LNCaP clone FGC (cell line): ENCODE results near the gene GPC5.

ENCODE experiments used
- DNase-seq: peaks from one replicate; pipeline ENCODE4 v3.0.0-alpha.2; 2011; ENCODE audit warnings: low read depth
- H3K4me3 ChIP-seq: 2 replicates; pipeline ENCODE4 v1.5.1; 2011; ENCODE audit warnings: mild to moderate bottlenecking, low read depth, low read length, control low read depth
- CTCF ChIP-seq: IDR thresholded peaks from 2 replicates; pipeline ENCODE4 v1.5.1; 2012; ENCODE audit warnings: mild to moderate bottlenecking; ENCODE audit not compliant: control insufficient read depth, insufficient read depth; ENCODE audit errors: extremely low read depth

The GPC5 gene

DNA sequence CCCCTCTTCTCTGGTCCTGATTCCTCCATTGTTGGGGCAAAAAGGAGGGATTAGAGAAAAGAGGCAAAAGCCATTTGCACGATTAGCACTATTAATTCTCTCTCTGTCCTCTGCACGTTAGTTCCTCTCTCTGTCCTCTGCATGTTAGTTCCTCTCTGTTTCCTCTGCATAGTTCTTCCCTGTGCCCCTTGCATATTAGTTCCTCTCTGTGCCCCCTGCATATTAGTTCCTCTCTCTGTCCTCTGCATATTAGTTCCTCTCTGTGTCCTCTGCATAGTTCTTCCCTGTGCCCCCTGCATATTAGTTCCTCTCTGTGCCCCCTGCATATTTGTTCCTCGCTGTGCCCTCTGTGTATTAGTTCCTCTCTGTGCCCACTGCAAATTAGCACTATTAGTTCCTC, 981.0 kb downstream of the GPC5 start:
- no peak overlapping the region for H3K4me3 ChIP-seq
- TF ChIP-seq CTCF = no peak
- no peak for DNase-seq

- DNase-seq = no peak
- TF ChIP-seq CTCF = no peak
- H3K4me3 ChIP-seq = no peak overlapping the region
Observed at GRCh38 chr13:92384410-92384809, 986.0 kb downstream of the GPC5 start.

- no peak for TF ChIP-seq CTCF
- H3K4me3 ChIP-seq = no peak overlapping the region
- DNase-seq = no peak
Observed at GRCh38 chr13:92387245-92387644, 988.8 kb downstream of the GPC5 start.

DNA sequence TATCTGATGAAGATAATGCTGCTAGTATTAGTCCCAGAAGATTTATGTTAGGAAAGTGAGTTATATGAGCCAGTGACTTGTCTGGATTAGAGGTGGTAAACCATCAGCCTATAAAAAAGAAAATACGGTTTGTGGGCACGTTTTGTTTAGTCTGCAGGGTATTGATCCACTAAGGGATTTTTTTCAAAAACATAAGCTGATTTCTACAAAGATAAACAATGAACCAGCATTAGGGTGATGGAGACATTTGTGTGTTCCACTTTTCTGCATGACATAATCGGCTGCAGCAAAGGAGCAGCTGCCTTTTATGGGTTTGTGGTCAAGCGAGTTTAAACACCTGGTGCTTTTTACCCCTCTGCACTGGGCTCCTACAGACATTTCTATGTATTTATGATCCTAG, 991.8 kb downstream of the GPC5 start:
- TF ChIP-seq CTCF = no peak
- peak; percentile 22 for DNase-seq
- no peak overlapping the region for H3K4me3 ChIP-seq

DNA sequence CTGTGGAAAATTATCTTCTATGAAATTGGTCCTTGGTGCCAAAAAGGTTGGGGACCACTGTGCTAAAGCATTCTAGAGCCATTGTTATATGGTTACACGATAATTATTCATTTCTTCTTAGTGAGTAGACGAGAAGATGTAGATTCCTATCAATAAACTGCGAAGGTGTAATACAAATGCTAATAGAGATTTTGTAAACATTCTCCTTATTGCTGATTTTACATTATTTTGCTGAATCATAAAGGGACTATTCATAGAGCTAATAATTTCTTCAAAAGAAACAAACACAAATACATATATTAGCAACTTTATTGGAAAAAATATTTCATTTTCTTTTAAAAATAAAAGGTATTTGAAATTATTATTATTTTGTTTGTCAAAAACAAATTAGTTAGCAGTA, 1005.2 kb downstream of the GPC5 start:
- no peak for DNase-seq
- no peak for TF ChIP-seq CTCF
- no peak overlapping the region for H3K4me3 ChIP-seq

DNA sequence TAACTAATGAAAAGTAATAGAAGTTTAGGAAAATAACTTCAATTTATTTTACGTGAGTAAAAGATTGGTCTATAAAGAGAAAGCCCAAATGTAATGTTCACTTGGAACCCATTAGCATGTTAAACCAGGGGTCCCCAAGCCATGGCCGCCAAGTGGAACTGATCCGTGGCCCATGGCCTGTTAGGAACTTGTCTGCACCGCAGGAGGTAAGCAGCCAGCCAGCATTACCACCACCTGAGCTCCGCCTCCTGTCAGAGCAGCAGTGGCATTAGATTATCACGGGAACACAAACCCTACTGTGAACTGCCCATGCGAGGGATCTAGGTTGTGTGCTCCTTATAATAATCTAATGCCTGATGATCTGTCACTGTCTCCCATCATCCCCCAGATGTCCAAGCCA, 1009.4 kb downstream of the GPC5 start:
- TF ChIP-seq CTCF = no peak
- DNase-seq = no peak
- no peak overlapping the region for H3K4me3 ChIP-seq

DNA sequence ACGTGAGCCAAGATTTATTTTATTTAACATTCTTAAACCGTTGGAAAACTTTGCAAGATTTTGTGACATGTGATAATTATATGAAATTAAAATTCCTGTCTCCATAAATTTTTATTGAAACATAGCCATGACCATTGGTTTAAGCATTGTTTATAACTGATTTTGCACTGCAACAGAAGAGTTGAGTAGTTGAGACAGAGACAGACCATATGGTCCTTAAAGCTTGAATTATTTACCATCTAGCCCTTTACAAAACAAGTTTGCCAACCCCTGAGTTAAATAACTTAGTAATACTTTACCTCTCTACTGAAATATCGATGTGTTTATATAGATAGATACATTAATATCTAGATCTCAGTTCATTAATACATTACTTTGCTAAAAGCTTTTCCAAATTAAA, 1014.1 kb downstream of the GPC5 start:
- DNase-seq = no peak
- TF ChIP-seq CTCF = no peak
- H3K4me3 ChIP-seq = no peak overlapping the region
